Activated CD4-positive, alpha-beta T cell treated with anti-CD3 and anti-CD28 coated beads for 36 hours (primary cell): ENCODE results near the gene MPZL3. TPM values are rescaled to one million over a fixed set of nuclear protein-coding genes. Genes with fewer than 3 reads are reported as not detected.
A peak's percentile ranks its signal among the peaks of the same experiment; 100 is the strongest.

ENCODE experiments used
- ATAC-seq: fragments of 200-7000 bp; cut with Tn5 transposase; one replicate; pipeline ENCODE4 v1.10.0; 2021; ENCODE audit warnings: mild to moderate bottlenecking, moderate library complexity
- CTCF ChIA-PET: fragments of 350-600 bp; sonication (Branson Sonifier 250); formaldehyde crosslinking; loops from one replicate; lab custom pipeline; 2021; ENCODE audit warnings: antibody characterized with exemption; lab: Charles Lee
- POLR2A ChIA-PET: fragments of 350-600 bp; sonication (Branson Sonifier 250); formaldehyde crosslinking; loops from one replicate; lab custom pipeline; 2021; ENCODE audit warnings: antibody characterized with exemption, inconsistent platforms; lab: Charles Lee
- DNase-seq: peaks from one replicate; pipeline ENCODE4 v3.0.0-alpha.2; 2020
- H3K27ac Mint-ChIP-seq: one replicate; pipeline ENCODE4 v1.8.0; 2021; ENCODE audit warnings: mixed read lengths
- H3K27me3 Mint-ChIP-seq: one replicate; pipeline ENCODE4 v1.8.0; 2021; ENCODE audit warnings: mixed read lengths
- H3K36me3 Mint-ChIP-seq: one replicate; pipeline ENCODE4 v1.8.0; 2021; ENCODE audit warnings: low read depth, mixed read lengths
- H3K4me1 Mint-ChIP-seq: one replicate; pipeline ENCODE4 v1.8.0; 2021; ENCODE audit warnings: mixed read lengths
- H3K4me3 Mint-ChIP-seq: one replicate; pipeline ENCODE4 v1.8.0; 2021; ENCODE audit warnings: mild to moderate bottlenecking, moderate library complexity, mixed read lengths
- H3K9me3 Mint-ChIP-seq: one replicate; pipeline ENCODE4 v1.8.0; 2021; ENCODE audit warnings: low read depth, mixed read lengths
- intact Hi-C, 2 experiments: fragments of 100-400 bp; cut with DNase I in 1 of 2; cut with micrococcal nuclease in 1 of 2; formaldehyde crosslinking; loops; one replicate each; pipeline versions ENCODE4 v1.14.2 to v1.15.1; 2022 to 2024; cut with DNase I, micrococcal nuclease
- total RNA-seq, 2 experiments: library from RNA; stranded (reverse); gene quantifications; one replicate each; pipeline ENCODE4 v1.2.3, GENCODE V29; 2021

MPZL3 gene
- total RNA-seq, 2 experiments from 2014 or later: 45.9 to 53.2 TPM

DNA sequence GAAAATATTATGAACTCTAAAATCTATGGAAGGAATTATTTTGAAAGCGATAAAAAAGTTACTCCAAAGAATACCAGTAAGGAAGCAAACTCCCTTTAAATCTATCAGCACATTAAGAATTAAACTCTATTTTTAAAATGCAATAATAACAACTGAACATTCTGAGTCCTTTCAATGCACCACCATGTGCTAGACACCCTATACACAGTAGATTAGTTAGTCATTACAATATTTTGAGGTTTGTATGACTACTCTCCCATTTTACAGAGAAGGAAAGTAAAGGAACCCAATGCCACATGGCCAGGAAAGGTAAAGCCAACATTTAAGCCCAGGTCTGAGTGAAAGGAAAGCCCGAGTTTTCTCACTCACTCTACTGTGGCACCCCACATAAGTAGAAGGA lies 45.1 kb downstream of the MPZL3 start:
- intact Hi-C loops: loop anchor here in 1 of 2 experiments (2.0 kb wide), 1 partner anchor 18 kb away; the partner anchor contains the start of gene JAML
- H3K36me3 Mint-ChIP-seq: peaks cover 42% of the 10 kb centered on the region
- CTCF ChIA-PET: interaction anchor here (0.7 to 2.6 kb wide), 2 partner anchors 8 to 17 kb away, joined by 4 to 22 read pairs; partner anchors contain the start of gene JAML

DNA sequence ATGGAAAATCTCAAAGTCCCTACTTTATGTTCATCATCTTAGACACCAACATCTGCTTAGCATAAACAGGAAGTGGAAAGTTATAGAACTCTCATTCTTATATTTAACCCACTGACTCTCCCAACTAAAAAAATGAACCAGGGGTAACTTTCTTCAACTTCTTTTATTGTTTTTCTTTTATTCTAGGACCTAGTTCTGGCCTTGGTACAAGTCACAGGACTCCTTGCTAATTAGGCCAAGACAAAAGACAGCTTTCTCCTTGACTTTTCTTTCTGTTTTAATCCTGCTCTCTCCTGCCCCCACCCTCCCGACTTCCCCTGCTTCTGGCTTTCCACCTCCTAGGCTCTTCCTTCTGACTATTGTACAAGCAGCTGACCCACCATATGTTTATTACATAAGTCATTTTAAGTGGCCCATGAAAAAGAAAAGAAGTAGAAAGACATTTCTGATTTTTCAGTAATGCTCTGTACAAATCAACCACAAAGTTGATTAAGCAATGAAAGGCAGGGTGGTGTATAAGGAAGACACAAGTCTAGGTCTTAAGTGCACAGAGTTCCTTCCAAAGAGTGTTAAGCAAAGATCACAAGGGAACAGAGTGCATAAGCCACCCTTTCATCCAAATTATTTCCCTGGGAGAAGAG lies 45.7 kb downstream of the MPZL3 start:
- Mint-ChIP-seq H3K4me3 (peak overlapping the region; percentile 48), H3K36me3 (peaks cover 36% of the 10 kb centered on the region), H3K9me3 (no peaks in the 10 kb centered on the region), H3K27ac (peak overlapping the region; percentile 93), H3K4me1 (peaks cover 35% of the 10 kb centered on the region), H3K27me3 (no peaks in the 10 kb centered on the region)
- CTCF ChIA-PET: no interaction called here
- intact Hi-C loops: loop anchor here (1.0 to 2.0 kb wide), 2 partner anchors 11 to 18 kb away; partner anchors contain the start of gene JAML (in 1 of the 2)
- DNase-seq (no peak), ATAC-seq (no peak)
- POLR2A ChIA-PET: no interaction called here

More for the DNA sequence above, 45.1 kb downstream of the MPZL3 start:
- ATAC-seq (peak; percentile 46), DNase-seq (no peak)
- Mint-ChIP-seq H3K4me1 (peaks cover 40% of the 10 kb centered on the region), H3K9me3 (no peaks in the 10 kb centered on the region), H3K27me3 (no peaks in the 10 kb centered on the region), H3K27ac (peak overlapping the region; percentile 93), H3K4me3 (peak overlapping the region; percentile 48)
- POLR2A ChIA-PET: no interaction called here

- DNase-seq: no peak
- Mint-ChIP-seq H3K36me3 (peaks cover 30% of the 10 kb centered on the region), H3K27me3 (no peaks in the 10 kb centered on the region), H3K9me3 (no peaks in the 10 kb centered on the region), H3K27ac (peak overlapping the region; percentile 93), H3K4me3 (peak overlapping the region; percentile 48), H3K4me1 (peaks cover 29% of the 10 kb centered on the region)
- CTCF ChIA-PET: interaction anchor here (1.3 to 2.5 kb wide), 2 partner anchors 8 to 10 kb away, joined by 5 to 9 read pairs; no protein-coding TSS in a partner anchor
- POLR2A ChIA-PET: interaction anchor here (1.3 kb wide), 1 partner anchor 19 kb away, joined by 4 read pairs; the partner anchor contains the start of gene JAML
- no peak for ATAC-seq
- intact Hi-C loops: loop anchor here (1.0 to 2.0 kb wide), 2 partner anchors 12 to 19 kb away; partner anchors contain the start of gene JAML (in 1 of the 2)
Observed at GRCh38 chr11:118205606-118206378, 46.4 kb downstream of the MPZL3 start.

- intact Hi-C loops: loop anchor here (5.0 kb wide), 2 partner anchors 194 to 369 kb away; partner anchors contain the start of gene ARCN1 (in 1 of the 2)
- DNase-seq: peak; percentile 77
- peak; percentile 23 for ATAC-seq
- Mint-ChIP-seq H3K27me3 (no peaks in the 10 kb centered on the region), H3K27ac (no peak overlapping the region), H3K4me1 (peaks cover 18% of the 10 kb centered on the region), H3K36me3 (peaks cover 22% of the 10 kb centered on the region), H3K4me3 (no peak overlapping the region), H3K9me3 (no peaks in the 10 kb centered on the region)
- ChIA-PET CTCF (interaction anchor here (1.0 to 1.8 kb wide), 10 partner anchors 9 to 89 kb away, joined by 3 to 16 read pairs (median 4); partner anchors contain the start of genes JAML and MPZL3), POLR2A (interaction anchor here (0.6 to 1.7 kb wide), 6 partner anchors 12 to 21 kb away, joined by 4 to 14 read pairs (median 6); partner anchors contain the start of gene JAML)
Observed at GRCh38 chr11:118202599-118203422, 49.4 kb downstream of the MPZL3 start.

GRCh38 chr11:118201966-118202365 lies 50.2 kb downstream of the MPZL3 start:
- peaks cover 14% of the 10 kb centered on the region for H3K4me1 Mint-ChIP-seq
- CTCF ChIA-PET: interaction anchor here (1.0 to 1.8 kb wide), 9 partner anchors 10 to 63 kb away, joined by 3 to 16 read pairs (median 5); partner anchors contain the start of genes JAML and MPZL3
- no peak for DNase-seq

GRCh38 chr11:118200901-118201680 lies 51.1 kb downstream of the MPZL3 start:
- Mint-ChIP-seq H3K4me3 (no peak overlapping the region), H3K36me3 (peaks cover 31% of the 10 kb centered on the region)
- peak; percentile 88 for ATAC-seq

More at GRCh38 chr11:118201966-118202365, 50.2 kb downstream of the MPZL3 start:
- no peak for ATAC-seq
- POLR2A ChIA-PET: interaction anchor here (0.7 to 1.7 kb wide), 4 partner anchors 13 to 22 kb away, joined by 4 to 14 read pairs (median 6); partner anchors contain the start of gene JAML
- H3K4me3 Mint-ChIP-seq: no peak overlapping the region
- intact Hi-C loops: loop anchor here (1.0 to 5.0 kb wide), 8 partner anchors 15 to 370 kb away; partner anchors contain the start of genes ARCN1 (in 1 of the 2), CD3D (in 1 of the 2), CD3G (in 1 of the 2) and JAML (in 1 of the 2)
- H3K27me3 Mint-ChIP-seq: no peaks in the 10 kb centered on the region
- H3K27ac Mint-ChIP-seq: no peak overlapping the region
- H3K36me3 Mint-ChIP-seq: peaks cover 23% of the 10 kb centered on the region
- H3K9me3 Mint-ChIP-seq: no peaks in the 10 kb centered on the region

GRCh38 chr11:118200497-118200896 lies 51.7 kb downstream of the MPZL3 start:
- intact Hi-C loops: loop anchor here (2.0 to 5.0 kb wide), 4 partner anchors 142 to 372 kb away; partner anchors contain the start of genes ARCN1 (in 1 of the 2), CD3D (in 1 of the 2) and CD3G (in 1 of the 2)
- Mint-ChIP-seq H3K27ac (no peak overlapping the region), H3K36me3 (peaks cover 35% of the 10 kb centered on the region), H3K27me3 (no peaks in the 10 kb centered on the region), H3K4me1 (peaks cover 14% of the 10 kb centered on the region), H3K9me3 (no peaks in the 10 kb centered on the region), H3K4me3 (no peak overlapping the region)
- DNase-seq (no peak), ATAC-seq (no peak)
- CTCF ChIA-PET: interaction anchor here (1.3 to 2.8 kb wide), 6 partner anchors 16 to 91 kb away, joined by 3 to 27 read pairs (median 9); partner anchors contain the start of gene JAML
- POLR2A ChIA-PET: interaction anchor here (1.1 kb wide), 1 partner anchor 16 kb away, joined by 5 read pairs; no protein-coding TSS in a partner anchor

More at GRCh38 chr11:118200901-118201680, 51.1 kb downstream of the MPZL3 start:
- no peaks in the 10 kb centered on the region for H3K9me3 Mint-ChIP-seq
- DNase-seq: peak; percentile 72
- ChIA-PET CTCF (interaction anchor here (1.3 to 1.8 kb wide), 3 partner anchors 16 to 51 kb away, joined by 3 to 16 read pairs (median 4); no protein-coding TSS in a partner anchor), POLR2A (interaction anchor here (1.2 to 1.4 kb wide), 2 partner anchors 14 to 23 kb away, joined by 5 to 8 read pairs; partner anchors contain the start of gene JAML)
- H3K27me3 Mint-ChIP-seq: no peaks in the 10 kb centered on the region
- peaks cover 14% of the 10 kb centered on the region for H3K4me1 Mint-ChIP-seq
- H3K27ac Mint-ChIP-seq: no peak overlapping the region
- intact Hi-C loops: loop anchor here (1.0 to 5.0 kb wide), 8 partner anchors 16 to 371 kb away; partner anchors contain the start of genes ARCN1 (in 1 of the 2), CD3D (in 1 of the 2), CD3G (in 1 of the 2) and JAML (in 1 of the 2)

DNA sequence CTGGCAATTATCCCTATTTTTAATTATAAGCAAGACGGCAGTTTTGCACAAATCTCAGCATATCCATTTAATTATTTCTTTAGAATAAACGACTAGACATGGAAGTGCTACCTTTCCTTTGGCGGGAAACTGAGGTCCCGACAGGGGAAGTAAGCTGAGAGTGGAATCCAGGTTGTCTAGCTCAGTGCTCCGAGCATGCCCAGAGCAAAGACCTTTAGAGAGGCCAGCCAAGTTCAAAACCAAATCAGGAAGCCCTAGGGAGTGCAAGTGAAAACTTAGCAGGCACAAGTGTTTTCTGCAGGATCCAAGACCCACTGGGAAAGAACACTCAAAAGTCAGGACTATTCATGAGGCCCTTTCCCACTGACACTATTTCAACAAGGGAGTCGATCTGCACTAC lies 53.0 kb downstream of the MPZL3 start:
- H3K9me3 Mint-ChIP-seq: no peaks in the 10 kb centered on the region
- H3K27me3 Mint-ChIP-seq: no peaks in the 10 kb centered on the region
- H3K4me1 Mint-ChIP-seq: peaks cover 14% of the 10 kb centered on the region
- peaks cover 48% of the 10 kb centered on the region for H3K36me3 Mint-ChIP-seq
- ChIA-PET CTCF (interaction anchor here (0.6 to 2.8 kb wide), 58 partner anchors 9 to 371 kb away, joined by 3 to 27 read pairs (median 6); partner anchors contain the start of genes CD3D, CD3E, CD3G and JAML), POLR2A (interaction anchor here (0.6 to 1.6 kb wide), 10 partner anchors 10 to 244 kb away, joined by 3 to 10 read pairs (median 6); partner anchors contain the start of gene JAML)
- DNase-seq (no peak), ATAC-seq (no peak)
- peak overlapping the region; percentile 18 for H3K4me3 Mint-ChIP-seq
- peak overlapping the region; percentile 83 for H3K27ac Mint-ChIP-seq
- intact Hi-C loops: no loop called here

- Mint-ChIP-seq H3K4me1 (peaks cover 14% of the 10 kb centered on the region), H3K27ac (peak overlapping the region; percentile 71), H3K9me3 (no peaks in the 10 kb centered on the region), H3K36me3 (peaks cover 56% of the 10 kb centered on the region), H3K4me3 (peak overlapping the region; percentile 20), H3K27me3 (no peaks in the 10 kb centered on the region)
- DNase-seq: peak; percentile 92
- intact Hi-C loops: loop anchor here (1.0 kb wide), 4 partner anchors 53 to 290 kb away; no protein-coding TSS in a partner anchor
- ChIA-PET CTCF (interaction anchor here (0.6 to 2.8 kb wide), 69 partner anchors 10 to 815 kb away, joined by 3 to 27 read pairs (median 5); partner anchors contain the start of genes CD3D, CD3E, CD3G and JAML), POLR2A (interaction anchor here (0.6 to 1.6 kb wide), 12 partner anchors 10 to 572 kb away, joined by 3 to 10 read pairs (median 5); partner anchors contain the start of gene JAML)
- peak; percentile 35 for ATAC-seq
Observed at GRCh38 chr11:118198370-118198769, 53.8 kb downstream of the MPZL3 start.
